ENCODE results near the gene ATP1A2. TPM values are rescaled to one million over a fixed set of nuclear protein-coding genes. Genes with fewer than 3 reads are reported as not detected.
A peak's percentile ranks its signal among the peaks of the same experiment; 100 is the strongest.

ATP1A2 gene
- 0.07 and 0.12 TPM in 2 replicates for total RNA-seq (2014; rRNA removed; shearing (Covaris generic))
- polyA plus RNA-seq (2014; cell fraction: nucleus; rRNA removed), result 0.08 TPM in 1 of 2 replicates, not detected in the other

GRCh38 chr1:160115545-160116282 is at the start of gene ATP1A2:
Gene ATP1A2, plus strand, starts transcription at chr1:160115759. Its CDS starts 103 bp downstream, at chr1:160115862.
- no peak for DNase-seq (ENCODE audit: extremely low read depth, low read depth)

GRCh38 chr1:160066829-160067745 is 48.5 kb upstream of the ATP1A2 start:
- no peak for DNase-seq (ENCODE audit: extremely low read depth, low read depth)

GRCh38 chr1:160068225-160068624 is 47.3 kb upstream of the ATP1A2 start:
- DNase-seq (ENCODE audit: extremely low read depth, low read depth), result no peak

DNA sequence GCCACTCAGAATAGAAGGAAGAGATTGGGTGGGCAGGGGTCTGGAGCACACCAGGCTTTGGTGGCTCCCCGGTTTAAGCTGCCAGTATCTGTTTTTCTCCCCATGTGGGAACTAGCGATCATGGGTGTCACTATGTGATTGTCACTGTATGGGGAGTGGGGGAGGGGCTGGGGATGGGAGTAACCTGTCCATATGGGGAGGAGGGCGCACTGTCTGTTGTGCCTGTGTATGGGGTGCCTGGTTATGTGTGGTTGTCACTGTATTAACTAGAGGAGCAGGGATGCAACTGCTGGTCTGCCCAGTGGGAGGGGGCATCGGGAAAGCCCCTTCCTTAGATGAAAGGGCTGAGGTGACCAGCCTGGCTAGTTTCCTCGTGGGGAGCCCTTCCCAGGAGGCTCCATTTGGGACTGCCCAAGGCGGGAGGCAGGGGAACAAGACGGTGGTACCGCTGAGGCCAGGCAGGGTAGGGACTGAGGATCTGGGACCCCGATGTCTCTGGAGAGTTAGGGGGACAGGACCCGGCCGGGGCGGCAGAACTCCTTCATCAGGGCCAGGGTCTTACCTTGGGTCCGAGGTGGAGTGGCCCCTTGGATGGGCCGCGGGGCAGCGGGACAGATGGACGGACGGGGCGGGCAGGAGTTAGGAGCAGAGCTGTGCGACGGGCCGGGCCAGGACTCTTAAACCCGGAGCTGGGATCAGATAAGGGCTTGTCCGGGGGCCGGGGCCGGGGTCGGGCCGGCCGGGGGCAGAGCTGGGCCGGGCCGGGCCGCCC is 45.9 kb upstream of the ATP1A2 start, which contains the start of gene KCNJ10:
TSS of gene KCNJ10 (minus strand) at position 701 of the 772 bp plus-strand sequence. CDS start 27,628 bp downstream, outside the sequence.
- DNase-seq (ENCODE audit: extremely low read depth, low read depth), result no peak

GRCh38 chr1:160070243-160071163 is 45.1 kb upstream of the ATP1A2 start:
- DNase-seq (ENCODE audit: extremely low read depth, low read depth), result peak; percentile 15

GRCh38 chr1:160071289-160071688 is 44.3 kb upstream of the ATP1A2 start:
- DNase-seq (ENCODE audit: extremely low read depth, low read depth), result no peak

DNA sequence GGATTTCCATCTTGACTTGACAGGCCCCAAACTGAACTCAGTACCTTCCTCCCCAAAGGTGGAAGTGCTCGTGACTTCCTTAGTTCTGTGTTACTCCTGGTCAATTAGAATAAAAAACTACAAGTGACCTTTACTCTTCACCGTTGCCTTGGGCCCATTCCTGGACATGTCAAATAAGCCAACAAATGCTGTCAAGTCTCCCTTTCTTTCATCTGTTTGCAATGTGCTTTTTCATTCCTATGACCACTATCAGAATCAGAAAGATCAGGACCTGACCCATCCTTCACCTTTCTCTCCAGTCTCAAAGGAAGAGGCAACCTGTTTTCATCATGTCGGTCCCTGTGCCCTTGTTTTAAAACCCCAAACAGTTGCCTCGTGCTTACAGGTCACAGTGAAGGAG is 40.7 kb upstream of the ATP1A2 start:
- DNase-seq (ENCODE audit: extremely low read depth, low read depth), result no peak

- DNase-seq (ENCODE audit: extremely low read depth, low read depth), result no peak
These were observed 39.7 kb upstream of the ATP1A2 start for GRCh38 chr1:160075836-160076235.

DNA sequence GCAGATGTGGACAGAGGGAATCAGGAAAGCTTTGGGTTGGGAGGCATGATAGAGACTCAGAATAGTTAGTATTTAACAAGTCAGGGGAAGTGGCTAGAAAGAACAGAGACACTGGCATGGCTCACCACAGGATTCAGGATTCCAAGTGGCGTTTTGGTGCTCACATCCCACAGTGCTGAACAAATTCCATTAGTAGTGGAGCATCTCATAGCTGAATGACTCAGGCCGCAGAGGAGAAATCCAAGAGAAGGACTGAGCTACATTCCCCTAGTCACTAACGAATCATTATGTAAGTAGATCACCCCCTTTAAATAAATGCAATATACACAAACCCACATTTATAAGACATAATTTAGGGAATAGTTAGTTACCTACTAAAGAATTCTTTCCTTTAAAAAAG is 39.3 kb upstream of the ATP1A2 start:
- DNase-seq (ENCODE audit: extremely low read depth, low read depth), result no peak

- no peak for DNase-seq (ENCODE audit: extremely low read depth, low read depth)
These were observed 38.1 kb upstream of the ATP1A2 start for GRCh38 chr1:160077486-160077885.

GRCh38 chr1:160078512-160079195 is 36.9 kb upstream of the ATP1A2 start:
- DNase-seq (ENCODE audit: extremely low read depth, low read depth), result peak; percentile 42

DNA sequence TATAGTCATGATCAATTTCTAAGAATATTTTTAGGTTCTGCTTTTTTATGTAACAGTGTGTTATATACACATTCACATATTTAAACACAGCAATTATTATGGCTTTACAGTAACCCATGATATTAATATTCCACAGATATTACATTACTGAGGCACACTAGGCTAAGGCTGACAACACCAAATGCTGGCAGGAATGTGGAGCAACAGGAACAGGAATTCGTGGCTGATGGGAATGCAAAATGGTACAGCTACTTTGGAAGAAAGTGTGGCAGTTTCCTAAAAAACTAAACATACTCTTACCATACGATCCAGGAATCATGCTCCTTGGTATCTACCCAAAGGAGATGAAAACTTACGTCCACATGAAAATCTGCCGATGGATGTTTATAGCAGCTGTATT is 36.1 kb upstream of the ATP1A2 start:
- DNase-seq (ENCODE audit: extremely low read depth, low read depth), result no peak

DNA sequence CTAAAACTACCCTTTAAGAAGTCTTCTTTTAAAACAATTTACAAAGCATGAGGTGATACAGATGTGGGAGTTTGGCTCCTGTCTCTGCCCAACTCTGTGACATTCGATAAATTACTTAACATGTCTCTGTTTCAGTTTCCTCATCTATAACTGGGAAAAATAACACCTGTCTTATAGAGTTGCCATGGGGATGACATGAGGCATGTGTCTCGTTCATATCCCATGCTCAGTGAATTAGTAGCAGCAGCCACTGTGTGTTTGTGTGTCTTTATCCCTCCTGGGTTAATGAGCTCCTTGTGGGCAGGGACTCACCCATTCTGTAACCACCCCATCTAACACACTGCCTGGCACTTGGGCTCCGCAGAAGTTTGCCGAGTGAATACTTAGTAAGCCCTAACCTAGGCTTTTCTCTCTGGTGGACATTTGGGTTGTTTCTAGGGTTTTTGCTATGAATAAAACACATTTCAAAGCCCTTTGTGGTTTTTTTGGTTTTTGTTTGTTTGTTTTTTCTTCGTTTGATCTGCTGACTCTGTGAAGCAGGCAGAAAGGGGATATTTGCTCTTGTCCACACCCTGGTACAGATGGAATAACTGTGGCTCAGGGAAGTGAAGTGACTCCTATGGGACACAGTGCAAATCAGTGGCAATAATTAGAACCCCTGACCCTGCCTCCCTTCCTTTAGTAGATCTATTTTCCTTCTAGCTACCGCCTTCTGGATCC is 35.0 kb upstream of the ATP1A2 start:
- no peak for DNase-seq (ENCODE audit: extremely low read depth, low read depth)

DNA sequence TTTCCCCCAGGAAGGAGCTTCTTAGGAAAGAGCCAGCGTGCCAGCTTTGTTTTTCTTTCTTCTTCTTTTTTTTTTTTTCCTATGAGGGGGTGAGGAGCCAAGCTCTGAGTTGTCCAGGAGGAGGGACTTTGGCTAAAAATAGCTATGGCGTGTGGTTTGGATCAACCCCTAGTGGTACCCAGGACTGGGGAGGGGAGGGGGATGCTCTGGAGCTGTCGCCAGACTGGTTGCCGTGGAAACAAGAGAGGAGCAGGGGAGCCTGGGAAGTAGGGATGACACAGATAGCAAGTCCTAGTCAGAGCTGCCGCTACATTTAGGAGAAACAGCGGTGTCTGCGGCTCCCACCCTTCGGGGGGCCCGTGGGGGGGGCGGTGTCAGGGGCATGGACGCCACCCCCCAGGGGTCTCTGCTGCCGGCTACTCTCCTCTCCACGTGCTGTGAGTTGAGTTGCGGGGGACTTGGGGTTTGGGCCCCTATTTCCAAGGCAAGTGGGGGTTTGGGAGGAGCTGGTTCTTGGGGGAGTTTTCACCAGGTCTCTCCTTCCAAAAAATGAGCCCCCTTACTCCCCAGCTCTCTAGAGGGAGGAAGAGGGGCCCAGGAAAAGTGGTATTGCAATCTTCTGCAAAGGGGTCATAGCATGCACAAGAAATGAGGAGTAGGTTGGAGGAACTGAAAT is 34.2 kb upstream of the ATP1A2 start, which contains the start of gene KCNJ9:
TSS of gene KCNJ9 (plus strand) at position 278 of the 676 bp plus-strand sequence. CDS start 2,493 bp downstream, outside the sequence.
- DNase-seq (ENCODE audit: extremely low read depth, low read depth), result no peak

GRCh38 chr1:160082487-160082886 is 33.1 kb upstream of the ATP1A2 start:
- no peak for DNase-seq (ENCODE audit: extremely low read depth, low read depth)

DNA sequence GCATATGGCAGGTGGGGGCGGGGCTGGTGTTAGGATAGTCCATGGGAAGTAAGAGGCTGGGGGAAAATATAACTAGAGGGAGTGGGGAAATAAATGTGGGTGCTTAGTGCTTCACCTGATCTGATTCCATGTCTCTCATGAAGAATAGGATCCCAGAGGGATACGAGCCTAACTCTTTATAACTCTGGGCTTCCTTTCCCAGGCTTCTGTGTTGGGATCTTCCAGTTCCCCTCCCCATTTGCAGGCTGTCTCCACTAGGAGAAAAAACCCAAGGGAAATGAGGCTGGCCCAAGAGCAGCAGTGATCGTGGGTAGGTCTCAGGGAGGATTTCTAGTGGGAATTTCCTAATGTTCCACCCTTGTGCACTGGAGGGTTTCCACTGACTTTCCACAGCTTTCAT is 32.6 kb upstream of the ATP1A2 start:
- DNase-seq (ENCODE audit: extremely low read depth, low read depth), result no peak

- DNase-seq (ENCODE audit: extremely low read depth, low read depth), result peak; percentile 42
These were observed 31.4 kb upstream of the ATP1A2 start for GRCh38 chr1:160083968-160084770.

Data from NCI-H460 (cell line).